Liver (tissue), 3 donors: Measurements from ENCODE around the gene SCTR.

Experiments used
- CTCF ChIP-seq: fragments of 150-350 bp; IDR thresholded peaks from 2 replicates; pipeline ENCODE4 v1.5.1; 2017; ENCODE audit warnings: improper control_type of control experiment, low read depth, low read length; ENCODE audit not compliant: missing input control
- EGR1 ChIP-seq, 2 donors: IDR thresholded peaks; 2 replicates each; pipeline ENCODE4 v1.6.1; 2016 to 2018; ENCODE audit warnings: antibody characterized with exemption in 2 of 2, low read depth in 2 of 2
- FOXA1 ChIP-seq: IDR thresholded peaks from 2 replicates; pipeline ENCODE4 v1.6.1; 2016; ENCODE audit warnings: antibody characterized with exemption
- GABPA ChIP-seq, 2 donors: IDR thresholded peaks in 1 of 2; conservative IDR thresholded peaks in 1 of 2; 2 replicates each; pipeline ENCODE4 v1.6.1; 2016; ENCODE audit warnings: antibody characterized with exemption in 2 of 2, mild to moderate bottlenecking in 1 of 2, moderate library complexity in 1 of 2
- HNF4A ChIP-seq, 2 donors: conservative IDR thresholded peaks; 2 replicates each; pipeline ENCODE4 v1.6.1; 2016; ENCODE audit warnings: antibody characterized with exemption in 2 of 2, mild to moderate bottlenecking in 2 of 2
- HNF4G ChIP-seq: IDR thresholded peaks from 2 replicates; pipeline ENCODE4 v1.6.1; 2016; ENCODE audit warnings: antibody characterized with exemption
- JUND ChIP-seq, 2 donors: IDR thresholded peaks; 2 replicates each; pipeline ENCODE4 v1.6.1; 2016; ENCODE audit warnings: antibody characterized with exemption in 2 of 2
- RAD21 ChIP-seq, 2 donors: IDR thresholded peaks; 2 replicates each; pipeline ENCODE4 v1.6.1; 2016; ENCODE audit warnings: antibody characterized with exemption in 2 of 2, mild to moderate bottlenecking in 2 of 2
- REST ChIP-seq: IDR thresholded peaks from 2 replicates; pipeline ENCODE4 v1.6.1; 2016; ENCODE audit warnings: antibody characterized with exemption, mild to moderate bottlenecking
- SP1 ChIP-seq: IDR thresholded peaks from 2 replicates; pipeline ENCODE4 v1.6.1; 2018; ENCODE audit warnings: antibody characterized with exemption, mild to moderate bottlenecking
- TAF1 ChIP-seq: conservative IDR thresholded peaks from 2 replicates; pipeline ENCODE4 v1.6.1; 2016; ENCODE audit warnings: antibody characterized with exemption, mild to moderate bottlenecking
- YY1 ChIP-seq: IDR thresholded peaks from 2 replicates; pipeline ENCODE4 v1.6.1; 2016; ENCODE audit warnings: antibody characterized with exemption, mild to moderate bottlenecking
- TF ChIP-seq, protein P1 (sequence below): IDR thresholded peaks from 2 replicates; pipeline ENCODE4 v1.6.1; 2016; ENCODE audit warnings: antibody characterized with exemption
- TF ChIP-seq, protein P2 (sequence below): IDR thresholded peaks from 2 replicates; pipeline ENCODE4 v1.6.1; 2016; ENCODE audit warnings: antibody characterized with exemption
- donor health status: healthy.
- donor health status: healthy.

GRCh38 chr2:119422360-119423107, 101.7 kb downstream of the SCTR start:
- TF ChIP-seq CTCF, result no peak
- no peak for TF ChIP-seq TAF1
- no peak for TF ChIP-seq JUND (IDR thresholded peaks at IDR 0.05)
- TF ChIP-seq HNF4G, result no peak
- TF ChIP-seq EGR1 (IDR thresholded peaks at IDR 0.05; ENCODE audit: low read depth in 2 of 2), result no peak
- TF ChIP-seq HNF4A (conservative IDR thresholded peaks at IDR 0.05), result no peak
- no peak for TF ChIP-seq GABPA (IDR thresholded peaks at IDR 0.05 in 1 of 2, conservative IDR thresholded peaks at IDR 0.05 in 1 of 2)
- no peak for TF ChIP-seq YY1
- TF ChIP-seq, protein P1, sequence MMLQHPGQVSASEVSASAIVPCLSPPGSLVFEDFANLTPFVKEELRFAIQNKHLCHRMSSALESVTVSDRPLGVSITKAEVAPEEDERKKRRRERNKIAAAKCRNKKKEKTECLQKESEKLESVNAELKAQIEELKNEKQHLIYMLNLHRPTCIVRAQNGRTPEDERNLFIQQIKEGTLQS, result no peak
- TF ChIP-seq REST, result no peak
- no peak for TF ChIP-seq RAD21 (IDR thresholded peaks at IDR 0.05)
- no peak for TF ChIP-seq SP1
- TF ChIP-seq, protein P2, sequence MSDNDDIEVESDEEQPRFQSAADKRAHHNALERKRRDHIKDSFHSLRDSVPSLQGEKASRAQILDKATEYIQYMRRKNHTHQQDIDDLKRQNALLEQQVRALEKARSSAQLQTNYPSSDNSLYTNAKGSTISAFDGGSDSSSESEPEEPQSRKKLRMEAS, result no peak
- TF ChIP-seq FOXA1, result no peak
